PC-3 (cell line): ENCODE results near the gene RER1. TPM values are rescaled to one million over a fixed set of nuclear protein-coding genes. Genes with fewer than 3 reads are reported as not detected.

ENCODE experiments used
- ATAC-seq: fragments of 200-7000 bp; cut with Tn5 transposase; 2 replicates; pipeline ENCODE4 v1.9.1; 2020; ENCODE audit warnings: mild to moderate bottlenecking, moderate library complexity
- BruUV-seq: library from RNA; stranded (reverse); fragments of 400-500 nt; replicated peaks from 2 replicates; lab custom pipeline; 2021; lab: Mats Ljungman, UMichigan
- CTCF ChIA-PET: fragments of 300-600 bp; sonication (Branson Sonifier 250); formaldehyde crosslinking; loops from one replicate; lab custom pipeline; 2022; ENCODE audit warnings: antibody characterized with exemption; lab: Charles Lee
- POLR2A ChIA-PET: fragments of 300-600 bp; sonication (Branson Sonifier 250); formaldehyde crosslinking; loops from one replicate; lab custom pipeline; 2022; ENCODE audit warnings: antibody characterized with exemption; ENCODE audit not compliant: unreplicated experiment; lab: Charles Lee
- DNase-seq: peaks from one replicate; pipeline ENCODE4 v3.0.0-alpha.2; 2015
- H2AFZ ChIP-seq: fragments of 300-600 bp; sonication (generic); 2 replicates; pipeline ENCODE4 v1.6.0; 2016; ENCODE audit warnings: antibody characterized with exemption, low read length
- H3F3A ChIP-seq: fragments of 300-600 bp; sonication (generic); one replicate; pipeline ENCODE4 v1.6.0; 2017; ENCODE audit warnings: antibody characterized with exemption, low read length, control low read depth, mild to moderate bottlenecking; ENCODE audit not compliant: unreplicated experiment
- H3K27ac ChIP-seq: fragments of 300-600 bp; sonication (generic); 2 replicates; pipeline ENCODE4 v1.5.1; 2016; ENCODE audit warnings: mild to moderate bottlenecking, low read length
- H3K27me3 ChIP-seq: fragments of 300-600 bp; sonication (generic); 2 replicates; pipeline ENCODE4 v1.6.1; 2016; ENCODE audit warnings: low read length, mixed read lengths
- H3K36me3 ChIP-seq: fragments of 300-600 bp; sonication (generic); 2 replicates; pipeline ENCODE4 v1.6.1; 2016; ENCODE audit warnings: low read depth, mixed run types, low read length, mixed read lengths
- H3K4me1 ChIP-seq: fragments of 300-600 bp; sonication (generic); 2 replicates; pipeline ENCODE4 v1.5.1; 2016; ENCODE audit warnings: low read length; ENCODE audit not compliant: insufficient read depth
- H3K4me2 ChIP-seq: fragments of 300-600 bp; sonication (generic); 2 replicates; pipeline ENCODE4 v1.6.0; 2016; ENCODE audit warnings: low read length
- H3K4me3 ChIP-seq: fragments of 300-600 bp; sonication (generic); 2 replicates; pipeline ENCODE4 v1.5.1; 2016; ENCODE audit warnings: mild to moderate bottlenecking, low read length, mixed read lengths
- H3K79me2 ChIP-seq: fragments of 300-600 bp; sonication (generic); 2 replicates; pipeline ENCODE4 v1.6.1; 2017; ENCODE audit warnings: low read length, mixed read lengths
- H3K9ac ChIP-seq: fragments of 300-600 bp; sonication (generic); 2 replicates; pipeline ENCODE4 v1.6.0; 2016; ENCODE audit warnings: mild to moderate bottlenecking, low read length
- H3K9me2 ChIP-seq: fragments of 300-600 bp; sonication (generic); replicated peaks from 2 replicates; pipeline ENCODE4 v1.6.1; 2016; ENCODE audit warnings: mixed run types, low read length, mixed read lengths
- H3K9me3 ChIP-seq: fragments of 300-600 bp; sonication (generic); 2 replicates; pipeline ENCODE4 v1.6.1; 2016; ENCODE audit warnings: low read length, mixed read lengths
- H4K20me1 ChIP-seq: fragments of 300-600 bp; sonication (generic); 2 replicates; pipeline ENCODE4 v1.6.1; 2016; ENCODE audit warnings: low read length, mixed read lengths
- CTCF ChIP-seq: fragments of 300-600 bp; sonication (generic); conservative IDR thresholded peaks from 2 replicates; pipeline ENCODE4 v1.5.1; 2017; ENCODE audit warnings: antibody characterized with exemption, low read depth, mild to moderate bottlenecking, low read length
- EZH2 ChIP-seq: fragments of 300-600 bp; sonication (generic); IDR thresholded peaks from one replicate; pipeline ENCODE4 v1.6.1; 2017; ENCODE audit warnings: antibody characterized with exemption, mild to moderate bottlenecking, low read length; ENCODE audit not compliant: unreplicated experiment
- EZH2phosphoT487 ChIP-seq: fragments of 300-600 bp; sonication (generic); IDR thresholded peaks from 2 replicates; pipeline ENCODE4 v1.6.1; 2018; ENCODE audit warnings: mild to moderate bottlenecking, antibody characterized with exemption, low read length, borderline replicate concordance
- intact Hi-C: fragments of 100-400 bp; cut with micrococcal nuclease; formaldehyde crosslinking; loops from 2 replicates; pipeline ENCODE4 v1.9.0; 2023
- total RNA-seq: library from RNA; depleted of rRNA; stranded (reverse); fragments of >200 nt; gene quantifications from 2 replicates; pipeline ENCODE4 v1.2.3, GENCODE V29; 2014

The RER1 gene
- total RNA-seq, 1 experiment from 2014 or later: 160 TPM

GRCh38 chr1:2393471-2393877, 1.8 kb downstream of the RER1 start:
- POLR2A ChIA-PET: no interaction called here
- no peaks in the 10 kb centered on the region for H3K9me2 ChIP-seq
- no peaks in the 10 kb centered on the region for H3F3A ChIP-seq
- no peak overlapping the region for H3K27ac ChIP-seq
- DNase-seq (no peak), ATAC-seq (no peak)
- intact Hi-C loops: no loop called here
- no peaks in the 10 kb centered on the region for H3K9me3 ChIP-seq
- H2AFZ ChIP-seq: no peak overlapping the region
- H3K36me3 ChIP-seq: peaks cover 50% of the 10 kb centered on the region; the same call in 1 of the 2 replicates
- H3K4me1 ChIP-seq: peaks cover 22% of the 10 kb centered on the region
- peaks cover 13% of the 10 kb centered on the region for H4K20me1 ChIP-seq
- BruUV-seq: no TSS peak
- CTCF ChIA-PET: no interaction called here
- TF ChIP-seq CTCF (no peak), EZH2 (no peak), EZH2phosphoT487 (no peak)
- H3K4me3 ChIP-seq: peak overlapping the region; percentile 93
- peaks cover 75% of the 10 kb centered on the region for H3K79me2 ChIP-seq
- no peaks in the 10 kb centered on the region for H3K27me3 ChIP-seq
- H3K4me2 ChIP-seq: peak overlapping the region; percentile 97
- peak overlapping the region; percentile 96; the same call in 1 of the 2 replicates for H3K9ac ChIP-seq

- no peaks in the 10 kb centered on the region for H3K9me3 ChIP-seq
- ATAC-seq (no peak), DNase-seq (no peak)
- peaks cover 5% of the 10 kb centered on the region for H3F3A ChIP-seq
- BruUV-seq: no TSS peak
- no peaks in the 10 kb centered on the region for H3K27me3 ChIP-seq
- intact Hi-C loops: no loop called here
- no peak overlapping the region for H3K9ac ChIP-seq
- no peak overlapping the region; the same call in 1 of the 2 replicates for H3K4me2 ChIP-seq
- no peaks in the 10 kb centered on the region for H3K9me2 ChIP-seq
- TF ChIP-seq EZH2: no peak
- TF ChIP-seq EZH2phosphoT487: no peak
- TF ChIP-seq CTCF: no peak
- no peak overlapping the region for H2AFZ ChIP-seq
- POLR2A ChIA-PET: interaction anchor here (0.6 kb wide), 1 partner anchor 195 kb away, joined by 3 read pairs; no protein-coding TSS in a partner anchor
- no peak overlapping the region for H3K27ac ChIP-seq
- no peak overlapping the region for H3K4me3 ChIP-seq
- H3K36me3 ChIP-seq: peaks cover 57% of the 10 kb centered on the region
- H4K20me1 ChIP-seq: peaks cover 13% of the 10 kb centered on the region
- H3K4me1 ChIP-seq: peaks cover 22% of the 10 kb centered on the region
- CTCF ChIA-PET: no interaction called here
- peaks cover 75% of the 10 kb centered on the region for H3K79me2 ChIP-seq
Measured at GRCh38 chr1:2394220-2394619, 2.6 kb downstream of the RER1 start.

- POLR2A ChIA-PET: no interaction called here
- peaks cover 63% of the 10 kb centered on the region for H3K36me3 ChIP-seq
- TF ChIP-seq EZH2: no peak
- TF ChIP-seq CTCF: no peak
- TF ChIP-seq EZH2phosphoT487: no peak
- peaks cover 22% of the 10 kb centered on the region for H3K4me1 ChIP-seq
- H3K4me2 ChIP-seq: no peak overlapping the region
- no peak overlapping the region for H2AFZ ChIP-seq
- H3K9me3 ChIP-seq: no peaks in the 10 kb centered on the region
- DNase-seq (no peak), ATAC-seq (no peak)
- no peak overlapping the region for H3K9ac ChIP-seq
- H3K4me3 ChIP-seq: no peak overlapping the region
- peaks cover 5% of the 10 kb centered on the region for H3F3A ChIP-seq
- CTCF ChIA-PET: no interaction called here
- H3K27ac ChIP-seq: no peak overlapping the region
- intact Hi-C loops: no loop called here
- H3K9me2 ChIP-seq: no peaks in the 10 kb centered on the region
- BruUV-seq: no TSS peak
- H4K20me1 ChIP-seq: peaks cover 13% of the 10 kb centered on the region
- H3K27me3 ChIP-seq: no peaks in the 10 kb centered on the region
- H3K79me2 ChIP-seq: peaks cover 72% of the 10 kb centered on the region
Measured at GRCh38 chr1:2394761-2395160, 3.1 kb downstream of the RER1 start.
